H1 (cell line): ENCODE results near the gene MGRN1. TPM values are rescaled to one million over a fixed set of nuclear protein-coding genes. Genes with fewer than 3 reads are reported as not detected.

Experiments used
- CTCF ChIA-PET: fragments of 300-600 bp; sonication (Branson Sonifier 250); formaldehyde crosslinking; loops from one replicate; lab custom pipeline; 2021; ENCODE audit not compliant: partially characterized antibody; lab: Charles Lee
- POLR2A ChIA-PET: fragments of 300-600 bp; sonication (Branson Sonifier 250); formaldehyde crosslinking; loops from one replicate; lab custom pipeline; 2021; ENCODE audit warnings: inconsistent platforms; ENCODE audit not compliant: partially characterized antibody; lab: Charles Lee
- DNase-seq, 2 experiments: peaks; one replicate each; pipeline versions ENCODE4 v3.0.0 to v3.0.0-alpha.2; 2010 to 2022; ENCODE audit warnings: low spot score in 2 of 2, low read depth in 1 of 2, mixed read lengths in 1 of 2
- FAIRE-seq: peaks from 2 replicates; lab custom pipeline; 2011; peaks lifted over from hg19 to GRCh38; lab: Jason Lieb, UNC
- H2AFZ ChIP-seq: 2 replicates; pipeline ENCODE4 v1.8.1; 2012; ENCODE audit warnings: low read length, inconsistent platforms
- H2AK5ac ChIP-seq: 2 replicates; pipeline ENCODE4 v1.6.1; 2013; ENCODE audit warnings: low read depth, low read length
- H2BK120ac ChIP-seq: replicated peaks from 2 replicates; pipeline ENCODE3; 2013; ENCODE audit warnings: low read depth, low read length, inconsistent platforms
- H2BK12ac ChIP-seq: 2 replicates; pipeline ENCODE4 v1.6.1; 2013; ENCODE audit warnings: low read depth, low read length
- H2BK15ac ChIP-seq: 2 replicates; pipeline ENCODE4 v1.6.1; 2013; ENCODE audit warnings: low read length
- H2BK20ac ChIP-seq: 2 replicates; pipeline ENCODE4 v1.6.1; 2013; ENCODE audit warnings: low read length
- H2BK5ac ChIP-seq: 2 replicates; pipeline ENCODE4 v1.6.1; 2013; ENCODE audit warnings: low read depth, low read length
- H3K14ac ChIP-seq: 2 replicates; pipeline ENCODE4 v1.6.1; 2013; ENCODE audit warnings: inconsistent platforms; ENCODE audit not compliant: insufficient read length
- H3K18ac ChIP-seq: 2 replicates; pipeline ENCODE4 v1.6.1; 2013; ENCODE audit warnings: low read length; ENCODE audit errors: extremely low read depth
- H3K23ac ChIP-seq: 2 replicates; pipeline ENCODE4 v1.6.1; 2013; ENCODE audit warnings: inconsistent platforms; ENCODE audit not compliant: insufficient read length
- H3K23me2 ChIP-seq: 2 replicates; pipeline ENCODE4 v1.6.1; 2013; ENCODE audit warnings: low read depth, low read length
- H3K27ac ChIP-seq: 2 replicates; pipeline ENCODE4 v1.6.1; 2011; ENCODE audit warnings: low read depth, low read length, inconsistent platforms
- H3K27me3 ChIP-seq, 4 experiments: replicated peaks in 1 of 4; 1 replicate in 1 of 4; 2 replicates in 3 of 4; pipeline versions ENCODE4 v1.6.1 to v1.8.1; 2011 to 2013; ENCODE audit warnings: low read length in 3 of 4, mild to moderate bottlenecking in 3 of 4, inconsistent platforms in 2 of 4, mixed read lengths in 2 of 4, moderate library complexity in 1 of 4; ENCODE audit not compliant: control insufficient read depth in 3 of 4, insufficient read depth in 3 of 4; ENCODE audit errors: extremely low read depth in 1 of 4
- H3K36me3 ChIP-seq, 4 experiments: 2 replicates each; pipeline versions ENCODE4 v1.6.1 to v1.8.1; 2011 to 2013; ENCODE audit warnings: mild to moderate bottlenecking in 4 of 4, low read length in 3 of 4, moderate library complexity in 2 of 4, control low read depth in 1 of 4, inconsistent platforms in 1 of 4; ENCODE audit not compliant: insufficient read depth in 4 of 4, control insufficient read depth in 2 of 4
- H3K4ac ChIP-seq: replicated peaks from 2 replicates; pipeline ENCODE3; 2013; ENCODE audit warnings: low read length, low read depth, mixed read lengths, inconsistent platforms; ENCODE audit not compliant: insufficient read length
- H3K4me1 ChIP-seq, 4 experiments: replicated peaks in 1 of 4; 1 replicate in 1 of 4; 2 replicates in 3 of 4; pipeline versions ENCODE4 v1.6.1 to v1.8.1; 2011 to 2013; ENCODE audit warnings: low read length in 3 of 4, inconsistent platforms in 2 of 4, mixed read lengths in 1 of 4; ENCODE audit not compliant: insufficient read depth in 4 of 4, control insufficient read depth in 3 of 4
- H3K4me2 ChIP-seq, 2 experiments: 2 replicates each; pipeline versions ENCODE4 v1.6.1 to v1.8.1; 2011 to 2013; ENCODE audit warnings: low read depth in 2 of 2, low read length in 2 of 2, control low read depth in 1 of 2, inconsistent platforms in 1 of 2, mild to moderate bottlenecking in 1 of 2; ENCODE audit not compliant: insufficient read depth in 1 of 2
- H3K4me3 ChIP-seq, 4 experiments: fragments of 200-600, 300-600 bp in 1 of 4; sonication (generic), shearing (Covaris generic), sonication (Bioruptor Twin) in 1 of 4; 2 replicates each; pipeline versions ENCODE4 v1.5.1 to v1.8.1; 2011 to 2016; ENCODE audit warnings: low read length in 4 of 4, low read depth in 3 of 4, control low read depth in 2 of 4, inconsistent platforms in 2 of 4, mild to moderate bottlenecking in 2 of 4, mixed read lengths in 1 of 4, moderate library complexity in 1 of 4; ENCODE audit not compliant: insufficient read depth in 2 of 4; ENCODE audit errors: extremely low read depth in 1 of 4
- H3K56ac ChIP-seq: replicated peaks from 2 replicates; pipeline ENCODE3; 2013; ENCODE audit warnings: low read depth, mild to moderate bottlenecking, mixed read lengths, low read length, inconsistent platforms; ENCODE audit not compliant: insufficient read length
- H3K79me1 ChIP-seq: 2 replicates; pipeline ENCODE4 v1.6.1; 2013; ENCODE audit warnings: low read depth, low read length, control low read depth
- H3K79me2 ChIP-seq, 2 experiments: 2 replicates each; pipeline versions ENCODE4 v1.6.1 to v1.8.1; 2012 to 2013; ENCODE audit warnings: low read length in 2 of 2, mild to moderate bottlenecking in 2 of 2, inconsistent platforms in 1 of 2; ENCODE audit not compliant: insufficient read depth in 2 of 2, control insufficient read depth in 1 of 2
- H3K9ac ChIP-seq, 4 experiments: replicated peaks in 1 of 4; 1 replicate in 1 of 4; 2 replicates in 3 of 4; pipeline versions ENCODE4 v1.6.1 to v1.8.1; 2011 to 2013; ENCODE audit warnings: low read depth in 3 of 4, low read length in 3 of 4, control low read depth in 2 of 4, mild to moderate bottlenecking in 2 of 4, moderate library complexity in 2 of 4, inconsistent platforms in 1 of 4; ENCODE audit errors: extremely low read depth in 1 of 4
- H3K9me3 ChIP-seq, 2 experiments: 2 replicates each; pipeline versions ENCODE4 v1.6.1 to v1.8.1; 2012 to 2013; ENCODE audit warnings: mild to moderate bottlenecking in 2 of 2, moderate library complexity in 2 of 2, control low read depth in 1 of 2, inconsistent platforms in 1 of 2, low read depth in 1 of 2, low read length in 1 of 2, mixed read lengths in 1 of 2; ENCODE audit not compliant: insufficient read depth in 2 of 2
- H4K20me1 ChIP-seq, 2 experiments: replicated peaks in 1 of 2; 2 replicates each; pipeline versions ENCODE3 to v1.8.1; 2011 to 2013; ENCODE audit warnings: inconsistent platforms in 2 of 2, low read length in 2 of 2, mild to moderate bottlenecking in 1 of 2; ENCODE audit not compliant: insufficient read depth in 2 of 2, control insufficient read depth in 1 of 2
- H4K5ac ChIP-seq: 2 replicates; pipeline ENCODE4 v1.6.1; 2013; ENCODE audit warnings: low read length, low read depth, mixed read lengths, inconsistent platforms; ENCODE audit not compliant: insufficient read length
- H4K8ac ChIP-seq: 2 replicates; pipeline ENCODE4 v1.8.0; 2013; ENCODE audit warnings: mild to moderate bottlenecking, moderate library complexity, low read length, inconsistent platforms; ENCODE audit not compliant: insufficient read depth; ENCODE audit errors: extremely low read depth
- H4K91ac ChIP-seq: replicated peaks from 2 replicates; pipeline ENCODE3; 2013; ENCODE audit warnings: low read length, mixed read lengths, inconsistent platforms; ENCODE audit not compliant: insufficient read length
- CREB1 ChIP-seq: IDR thresholded peaks from 2 replicates; pipeline ENCODE4 v1.6.1; 2012; ENCODE audit warnings: inconsistent platforms
- E2F6 ChIP-seq: IDR thresholded peaks from 2 replicates; pipeline ENCODE4 v1.6.1; 2012; ENCODE audit warnings: inconsistent platforms
- EP300 ChIP-seq, 2 experiments: IDR thresholded peaks; 1 replicate in 1 of 2; 2 replicates in 1 of 2; pipeline ENCODE4 v1.6.1; 2011 to 2012; ENCODE audit warnings: low read depth in 2 of 2, low read length in 2 of 2, mild to moderate bottlenecking in 2 of 2, borderline replicate concordance in 1 of 2, inconsistent platforms in 1 of 2, moderate library complexity in 1 of 2
- HDAC2 ChIP-seq, 2 experiments: fragments of 300-600 bp in 1 of 2; sonication (generic) in 1 of 2; IDR thresholded peaks; 2 replicates each; pipeline ENCODE4 v1.6.1; 2011 to 2012; ENCODE audit warnings: low read depth in 2 of 2, low read length in 2 of 2, mild to moderate bottlenecking in 2 of 2, moderate library complexity in 2 of 2, borderline replicate concordance in 1 of 2, inconsistent platforms in 1 of 2
- JUND ChIP-seq: IDR thresholded peaks from 2 replicates; pipeline ENCODE4 v1.6.1; 2011; ENCODE audit warnings: mild to moderate bottlenecking, improper control_type of control experiment, low read length
- RBBP5 ChIP-seq: IDR thresholded peaks from 2 replicates; pipeline ENCODE4 v1.7.1; 2012; ENCODE audit warnings: low read depth, mild to moderate bottlenecking, inconsistent platforms, low read length, moderate library complexity, borderline replicate concordance
- SIN3A ChIP-seq, 2 experiments: IDR thresholded peaks in 1 of 2; conservative IDR thresholded peaks in 1 of 2; 2 replicates each; pipeline ENCODE4 v1.6.1; 2011 to 2012; ENCODE audit warnings: low read length in 2 of 2, improper control_type of control experiment in 1 of 2, low read depth in 1 of 2, mild to moderate bottlenecking in 1 of 2
- TCF12 ChIP-seq: IDR thresholded peaks from 2 replicates; pipeline ENCODE4 v1.6.1; 2011; ENCODE audit warnings: low read depth, mild to moderate bottlenecking, low read length
- TEAD4 ChIP-seq: IDR thresholded peaks from 2 replicates; pipeline ENCODE4 v1.6.1; 2012; ENCODE audit warnings: low read depth, low read length, inconsistent platforms, mixed read lengths
- USF2 ChIP-seq: IDR thresholded peaks from 2 replicates; pipeline ENCODE4 v1.6.1; 2011; ENCODE audit warnings: low read length, improper control_type of control experiment
- WGBS, 2 experiments: shearing (Covaris generic) in 1 of 2; methylation state at CpG; one replicate each; pipeline versions ENCODE4 v1.1.6 to v1.1.7; 2013 to 2015; ENCODE audit warnings: low lambda C conversion rate in 2 of 2, mixed read lengths in 2 of 2, inconsistent platforms in 1 of 2, low coverage in 1 of 2, missing lambda C conversion rate in 1 of 2; ENCODE audit not compliant: insufficient replicate concordance in 2 of 2, insufficient coverage in 1 of 2, insufficient read length in 1 of 2; ENCODE audit errors: extremely low coverage in 1 of 2, missing lambda C conversion rate in 1 of 2; 5-methylcytosine and 5-hydroxymethylcytosine counted together
- polyA plus RNA-seq, 7 experiments: library from polyadenylated mRNA; depleted of rRNA in 3 of 7; stranded (reverse) in 5 of 7; unstranded in 2 of 7; fragments of >200 nt in 5 of 7; fragments of 200-250 nt in 2 of 7; gene quantifications; 1 replicate in 5 of 7; 2 replicates in 1 of 7; 4 replicates in 1 of 7; pipeline versions ENCODE4 v1.2.1 to v1.2.3, GENCODE V29; 2011 to 2013; ENCODE audit warnings: missing spikeins in 2 of 7, mixed read lengths in 2 of 7
- total RNA-seq: library from RNA; stranded (reverse); fragmentation: NEBNext Ultra II Directional; extraction: Animal tissue kit (Norgen Biotek cat#: 25700); gene quantifications from 2 replicates; pipeline ENCODE4 v1.2.1, GENCODE V29; 2021

The MGRN1 gene
- total and polyA plus RNA-seq, 2 of the 8 experiments (the other 6 are each of a cell fraction or from before 2014, with no cell fraction given) = 15.0 to 82.3 TPM

GRCh38 chr16:4682616-4683254 lies 58.1 kb downstream of the MGRN1 start:
- no peak overlapping the region for H3K4ac ChIP-seq
- 83% methylated on average over 32 of the region's 36 CpGs; no CpG with 5 or more reads in 1 of the 2 experiments for WGBS, 2 experiments
- CTCF ChIA-PET = interaction anchor here (0.6 to 2.7 kb wide), 37 partner anchors 9 to 983 kb away, joined by 3 to 18 read pairs (median 4); partner anchors contain the start of gene SEPTIN12
- DNase-seq (peak; percentile 50 to 90), FAIRE-seq (no peak)
- no peak overlapping the region; the same call in 1 of the 2 replicates for H4K8ac ChIP-seq
- no peak overlapping the region for H3K18ac ChIP-seq
- no peak overlapping the region for H4K91ac ChIP-seq
- H4K20me1 ChIP-seq = peaks cover 0 to 12% of the 10 kb centered on the region in 2 experiments
- no peak overlapping the region for H2BK120ac ChIP-seq
- H3K79me1 ChIP-seq = no peaks in the 10 kb centered on the region
- H2BK15ac ChIP-seq = no peak overlapping the region
- H2AFZ ChIP-seq = no peak overlapping the region
- H3K14ac ChIP-seq = no peak overlapping the region
- H3K27me3 ChIP-seq = no peaks in the 10 kb centered on the region
- no peak overlapping the region for H3K4me3 ChIP-seq
- H2BK12ac ChIP-seq = no peak overlapping the region
- H2BK5ac ChIP-seq = peak overlapping the region; percentile 68
- H3K9me3 ChIP-seq = no peaks in the 10 kb centered on the region
- no peak overlapping the region for H3K56ac ChIP-seq
- no peak overlapping the region for H2AK5ac ChIP-seq
- H3K4me2 ChIP-seq = no peak overlapping the region
- H3K27ac ChIP-seq = no peak overlapping the region
- no peaks in the 10 kb centered on the region for H3K79me2 ChIP-seq
- no peak overlapping the region for H4K5ac ChIP-seq
- peaks cover 2 to 18% (median 6%) of the 10 kb centered on the region in 4 experiments; a peak in 5 of 8 replicates for H3K36me3 ChIP-seq
- POLR2A ChIA-PET = interaction anchor here (0.7 to 1.8 kb wide), 3 partner anchors 11 to 22 kb away, joined by 3 to 16 read pairs (median 3); partner anchors contain the start of gene NUDT16L1
- H3K23ac ChIP-seq = no peak overlapping the region
- no peak overlapping the region for H3K9ac ChIP-seq
- no peak overlapping the region for H2BK20ac ChIP-seq
- H3K4me1 ChIP-seq = no peaks in the 10 kb centered on the region
- H3K23me2 ChIP-seq = no peaks in the 10 kb centered on the region
- TF ChIP-seq JUND (no peak), TCF12 (no peak), CREB1 (no peak), TEAD4 (no peak), RBBP5 (no peak), HDAC2 (IDR thresholded peaks at IDR 0.05; ENCODE audit: borderline replicate concordance in 1 of 2, low read depth in 2 of 2, low read length in 2 of 2) (no peak), E2F6 (no peak), SIN3A (conservative IDR thresholded peaks at IDR 0.05 in 1 of 2, IDR thresholded peaks at IDR 0.05 in 1 of 2; ENCODE audit: low read depth in 1 of 2, low read length in 2 of 2) (no peak), EP300 (IDR thresholded peaks at IDR 0.05; ENCODE audit: borderline replicate concordance in 1 of 2, low read depth in 2 of 2, low read length in 2 of 2) (no peak), USF2 (no peak)
